Neural crest cell (in vitro differentiated cells): Measurements from ENCODE around the gene BLVRA. TPM values are rescaled to one million over a fixed set of nuclear protein-coding genes. Genes with fewer than 3 reads are reported as not detected.

Experiments used
- DNase-seq: peaks from one replicate; pipeline ENCODE4 v3.0.0; 2021; ENCODE audit warnings: low read depth, mixed read lengths, low spot score
- H3K27ac Mint-ChIP-seq: one replicate; pipeline ENCODE4 v1.8.0; 2021; ENCODE audit warnings: mild to moderate bottlenecking, mixed read lengths; ENCODE audit not compliant: unreplicated experiment
- H3K27me3 Mint-ChIP-seq: 2 replicates; pipeline ENCODE4 v1.8.0; 2021; ENCODE audit warnings: low read depth, mild to moderate bottlenecking, mixed read lengths
- H3K36me3 Mint-ChIP-seq: 2 replicates; pipeline ENCODE4 v1.8.0; 2021; ENCODE audit warnings: low read depth, mild to moderate bottlenecking, mixed read lengths
- H3K4me1 Mint-ChIP-seq: 2 replicates; pipeline ENCODE4 v1.8.0; 2021; ENCODE audit warnings: mixed read lengths
- H3K4me3 Mint-ChIP-seq: one replicate; pipeline ENCODE4 v1.8.0; 2021; ENCODE audit warnings: mild to moderate bottlenecking, mixed read lengths
- H3K9me3 Mint-ChIP-seq: 2 replicates; pipeline ENCODE4 v1.8.0; 2021; ENCODE audit warnings: mixed read lengths
- CTCF ChIP-seq: fragments of 200-600 bp; sonication (generic); conservative IDR thresholded peaks from 2 replicates; pipeline ENCODE4 v1.5.0; 2021; ENCODE audit warnings: antibody characterized with exemption, mild to moderate bottlenecking
- total RNA-seq: library from RNA; stranded (reverse); gene quantifications from 2 replicates; pipeline ENCODE4 v1.2.1, GENCODE V29; 2021

Gene BLVRA
- total RNA-seq, 1 donor from 2014 or later, result 31.3 TPM

- H3K27me3 Mint-ChIP-seq, result peaks cover 14% of the 10 kb centered on the region
- no peaks in the 10 kb centered on the region for H3K9me3 Mint-ChIP-seq
- no peak for TF ChIP-seq CTCF
Measured at GRCh38 chr7:43742692-43743091, 15.8 kb upstream of the BLVRA start.

GRCh38 chr7:43747328-43748105 is 11.0 kb upstream of the BLVRA start:
- peaks cover 13% of the 10 kb centered on the region for H3K27me3 Mint-ChIP-seq
- no peak for DNase-seq
- no peak overlapping the region for H3K4me3 Mint-ChIP-seq
- TF ChIP-seq CTCF, result no peak
- H3K9me3 Mint-ChIP-seq, result no peaks in the 10 kb centered on the region
- H3K4me1 Mint-ChIP-seq, result no peaks in the 10 kb centered on the region
- no peak overlapping the region for H3K27ac Mint-ChIP-seq
- H3K36me3 Mint-ChIP-seq, result no peaks in the 10 kb centered on the region

More at GRCh38 chr7:43742692-43743091, 15.8 kb upstream of the BLVRA start:
- H3K4me1 Mint-ChIP-seq, result no peaks in the 10 kb centered on the region
- H3K4me3 Mint-ChIP-seq, result no peak overlapping the region
- H3K27ac Mint-ChIP-seq, result no peak overlapping the region
- no peak for DNase-seq
- H3K36me3 Mint-ChIP-seq, result no peaks in the 10 kb centered on the region

- Mint-ChIP-seq H3K4me1 (no peaks in the 10 kb centered on the region), H3K4me3 (no peak overlapping the region), H3K9me3 (no peaks in the 10 kb centered on the region), H3K36me3 (no peaks in the 10 kb centered on the region), H3K27me3 (peaks cover 22% of the 10 kb centered on the region), H3K27ac (no peak overlapping the region)
- DNase-seq, result no peak
- TF ChIP-seq CTCF, result no peak
Measured at GRCh38 chr7:43749383-43749940, 9.0 kb upstream of the BLVRA start.

GRCh38 chr7:43750016-43750887 is 8.2 kb upstream of the BLVRA start:
- H3K36me3 Mint-ChIP-seq, result no peaks in the 10 kb centered on the region
- H3K27ac Mint-ChIP-seq, result no peak overlapping the region
- no peaks in the 10 kb centered on the region for H3K9me3 Mint-ChIP-seq
- no peak for TF ChIP-seq CTCF
- peaks cover 22% of the 10 kb centered on the region for H3K27me3 Mint-ChIP-seq
- no peaks in the 10 kb centered on the region for H3K4me1 Mint-ChIP-seq
- no peak for DNase-seq
- H3K4me3 Mint-ChIP-seq, result no peak overlapping the region

- DNase-seq, result no peak
- H3K27ac Mint-ChIP-seq, result no peak overlapping the region
- H3K4me1 Mint-ChIP-seq, result peaks cover 1% of the 10 kb centered on the region
- H3K36me3 Mint-ChIP-seq, result no peaks in the 10 kb centered on the region
- H3K4me3 Mint-ChIP-seq, result no peak overlapping the region
- no peaks in the 10 kb centered on the region for H3K9me3 Mint-ChIP-seq
- no peak for TF ChIP-seq CTCF
- peaks cover 23% of the 10 kb centered on the region for H3K27me3 Mint-ChIP-seq
Measured at GRCh38 chr7:43752411-43752810, 6.1 kb upstream of the BLVRA start.
